AG10803 (cell line): ENCODE results near the gene SAMD11.

Source experiments
- DNase-seq: peaks from one replicate; pipeline ENCODE4 v3.0.0; 2010; ENCODE audit warnings: low read depth
- H3K4me3 ChIP-seq: 2 replicates; pipeline ENCODE4 v1.5.1; 2011; ENCODE audit warnings: mild to moderate bottlenecking, low read length, control low read depth
- CTCF ChIP-seq: conservative IDR thresholded peaks from 2 replicates; pipeline ENCODE4 v1.5.1; 2011; ENCODE audit warnings: mild to moderate bottlenecking, low read length, control low read depth, inconsistent platforms

The SAMD11 gene

GRCh38 chr1:958823-959730 lies 35.4 kb downstream of the SAMD11 start, which contains the start of gene NOC2L:
TSS of gene NOC2L (minus strand) at chr1:959256. CDS start at chr1:959240, 16 bp downstream.
- TF ChIP-seq CTCF, result no peak
- peak within 1 kb of the TSS; percentile 99 for H3K4me3 ChIP-seq
- peak; percentile 85 for DNase-seq

- no peak for DNase-seq
- peak overlapping the region; percentile 54 for H3K4me3 ChIP-seq
- TF ChIP-seq CTCF, result no peak
These were observed 36.1 kb downstream of the SAMD11 start for GRCh38 chr1:959731-960362.

- peak within 1 kb of the TSS; percentile 54 for H3K4me3 ChIP-seq
- TF ChIP-seq CTCF, result no peak
- peak; percentile 70 for DNase-seq
These were observed 36.8 kb downstream of the SAMD11 start, which contains the start of gene KLHL17 for GRCh38 chr1:960363-961131. TSS of gene KLHL17 (plus strand) at chr1:960584. CDS start at chr1:960694, 110 bp downstream.

GRCh38 chr1:961132-961669 lies 37.5 kb downstream of the SAMD11 start:
- TF ChIP-seq CTCF, result no peak
- DNase-seq, result no peak
- H3K4me3 ChIP-seq, result peak overlapping the region; percentile 54

- no peak for TF ChIP-seq CTCF
- no peak overlapping the region for H3K4me3 ChIP-seq
- no peak for DNase-seq
These were observed 38.9 kb downstream of the SAMD11 start for GRCh38 chr1:962381-963300.

- H3K4me3 ChIP-seq, result no peak overlapping the region
- no peak for TF ChIP-seq CTCF
These were observed 39.6 kb downstream of the SAMD11 start for GRCh38 chr1:963301-963651.

More at GRCh38 chr1:963301-963651, 39.6 kb downstream of the SAMD11 start:
- DNase-seq, result no peak
